Cardiac muscle cell (in vitro differentiated cells and primary cell): ENCODE results near the gene ZNF385C. TPM values are rescaled to one million over a fixed set of nuclear protein-coding genes. Genes with fewer than 3 reads are reported as not detected.
A peak's percentile ranks its signal among the peaks of the same experiment; 100 is the strongest.

Experiments used
- DNase-seq, 2 donors: peaks; one replicate each; pipeline versions ENCODE4 v3.0.0 to v3.0.0-alpha.2; 2010 to 2017; ENCODE audit warnings: low read depth in 1 of 2, low spot score in 1 of 2
- H3K27ac ChIP-seq: fragments of 200-600 bp; sonication (generic); 2 replicates; pipeline ENCODE4 v1.5.1; 2016
- H3K27me3 ChIP-seq: fragments of 200-600 bp; sonication (generic); 2 replicates; pipeline ENCODE4 v1.6.0; 2016; ENCODE audit warnings: control low read depth
- H3K36me3 ChIP-seq: fragments of 200-600 bp; sonication (generic); 2 replicates; pipeline ENCODE4 v1.5.1; 2016; ENCODE audit warnings: control low read depth
- H3K4me1 ChIP-seq: fragments of 200-600 bp; sonication (generic); 2 replicates; pipeline ENCODE4 v1.8.1; 2017; ENCODE audit warnings: low read depth, mild to moderate bottlenecking, mixed run types
- H3K4me3 ChIP-seq: fragments of 200-600 bp; sonication (generic); 2 replicates; pipeline ENCODE4 v1.5.1; 2016; ENCODE audit warnings: mild to moderate bottlenecking
- H3K9me3 ChIP-seq: fragments of 200-600 bp; sonication (generic); 2 replicates; pipeline ENCODE4 v1.5.1; 2017; ENCODE audit warnings: low read depth, mild to moderate bottlenecking, control low read depth
- polyA plus RNA-seq: library from polyadenylated mRNA; unstranded; fragments of >200 nt; fragmentation: Nextera tagmentation; extraction: Ambion mirVana; gene quantifications from 2 replicates; pipeline ENCODE4 v1.2.1, GENCODE V29; 2016
- total RNA-seq: library from RNA; depleted of rRNA; stranded (reverse); fragments of >200 nt; gene quantifications from 2 replicates; pipeline ENCODE4 v1.2.3, GENCODE V29; 2016
- TF ChIP-seq, protein P1 (sequence below): IDR thresholded peaks from 2 replicates; pipeline ENCODE4 v1.5.1; 2012; ENCODE audit warnings: low read depth, mild to moderate bottlenecking, low read length

The ZNF385C gene
- total and polyA plus RNA-seq, 2 experiments from 2014 or later: 2.1 to 3.0 TPM

GRCh38 chr17:42071810-42072209 lies 26.5 kb downstream of the ZNF385C start:
- Histone ChIP-seq H3K27me3 (peaks cover 18% of the 10 kb centered on the region), H3K4me1 (no peaks in the 10 kb centered on the region), H3K9me3 (no peaks in the 10 kb centered on the region), H3K27ac (no peak overlapping the region), H3K36me3 (no peaks in the 10 kb centered on the region), H3K4me3 (peak overlapping the region; percentile 30)
- no peak for DNase-seq
- TF ChIP-seq, protein P1, sequence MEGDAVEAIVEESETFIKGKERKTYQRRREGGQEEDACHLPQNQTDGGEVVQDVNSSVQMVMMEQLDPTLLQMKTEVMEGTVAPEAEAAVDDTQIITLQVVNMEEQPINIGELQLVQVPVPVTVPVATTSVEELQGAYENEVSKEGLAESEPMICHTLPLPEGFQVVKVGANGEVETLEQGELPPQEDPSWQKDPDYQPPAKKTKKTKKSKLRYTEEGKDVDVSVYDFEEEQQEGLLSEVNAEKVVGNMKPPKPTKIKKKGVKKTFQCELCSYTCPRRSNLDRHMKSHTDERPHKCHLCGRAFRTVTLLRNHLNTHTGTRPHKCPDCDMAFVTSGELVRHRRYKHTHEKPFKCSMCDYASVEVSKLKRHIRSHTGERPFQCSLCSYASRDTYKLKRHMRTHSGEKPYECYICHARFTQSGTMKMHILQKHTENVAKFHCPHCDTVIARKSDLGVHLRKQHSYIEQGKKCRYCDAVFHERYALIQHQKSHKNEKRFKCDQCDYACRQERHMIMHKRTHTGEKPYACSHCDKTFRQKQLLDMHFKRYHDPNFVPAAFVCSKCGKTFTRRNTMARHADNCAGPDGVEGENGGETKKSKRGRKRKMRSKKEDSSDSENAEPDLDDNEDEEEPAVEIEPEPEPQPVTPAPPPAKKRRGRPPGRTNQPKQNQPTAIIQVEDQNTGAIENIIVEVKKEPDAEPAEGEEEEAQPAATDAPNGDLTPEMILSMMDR: no peak

GRCh38 chr17:42068979-42069378 lies 29.3 kb downstream of the ZNF385C start:
- no peaks in the 10 kb centered on the region for H3K9me3 ChIP-seq
- no peak overlapping the region for H3K4me3 ChIP-seq
- H3K4me1 ChIP-seq: no peaks in the 10 kb centered on the region
- DNase-seq: no peak
- no peaks in the 10 kb centered on the region for H3K36me3 ChIP-seq
- no peak overlapping the region for H3K27ac ChIP-seq
- TF ChIP-seq, protein P1: no peak
- peaks cover 18% of the 10 kb centered on the region for H3K27me3 ChIP-seq

DNA sequence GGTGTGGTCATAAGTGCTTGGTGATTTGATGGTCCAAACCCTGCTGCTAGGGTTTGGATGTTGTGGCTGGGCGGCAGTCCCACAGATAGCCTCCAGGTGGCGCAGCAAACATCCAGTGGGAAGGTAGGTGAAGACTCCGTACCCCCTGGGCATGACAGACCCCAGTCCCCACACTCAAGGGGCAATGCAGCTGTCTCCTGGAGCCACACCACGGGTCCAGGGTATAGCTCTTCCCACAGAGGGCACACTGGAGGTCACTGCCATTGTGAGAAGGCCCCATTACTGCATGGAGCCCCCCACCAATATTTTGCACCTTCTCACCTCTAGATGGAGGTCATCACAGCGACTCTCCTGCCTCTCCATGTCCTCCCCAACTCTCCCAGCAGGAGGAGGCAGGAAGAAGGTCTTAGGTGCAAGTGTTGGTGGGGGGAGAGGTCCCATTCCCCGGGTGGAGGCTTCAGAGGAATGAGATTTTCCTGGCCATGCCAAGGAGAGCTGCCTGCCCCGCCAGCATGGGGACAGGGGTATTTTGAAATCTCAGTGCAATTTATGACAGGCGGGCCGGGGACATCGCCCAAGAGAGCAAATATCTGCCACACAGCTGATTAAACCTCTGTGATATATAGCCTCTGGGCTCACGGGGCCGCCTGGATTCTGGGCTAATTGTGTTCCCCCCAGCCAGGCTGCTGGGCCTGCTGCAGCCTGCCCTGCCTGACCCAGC lies 30.7 kb downstream of the ZNF385C start:
- no peak overlapping the region for H3K27ac ChIP-seq
- H3K27me3 ChIP-seq: peaks cover 12% of the 10 kb centered on the region
- H3K36me3 ChIP-seq: no peaks in the 10 kb centered on the region
- no peaks in the 10 kb centered on the region for H3K9me3 ChIP-seq
- no peak overlapping the region for H3K4me3 ChIP-seq
- peaks cover 4% of the 10 kb centered on the region for H3K4me1 ChIP-seq
- peak; percentile 56 to 68 for DNase-seq
- TF ChIP-seq, protein P1: peak; percentile 96

DNA sequence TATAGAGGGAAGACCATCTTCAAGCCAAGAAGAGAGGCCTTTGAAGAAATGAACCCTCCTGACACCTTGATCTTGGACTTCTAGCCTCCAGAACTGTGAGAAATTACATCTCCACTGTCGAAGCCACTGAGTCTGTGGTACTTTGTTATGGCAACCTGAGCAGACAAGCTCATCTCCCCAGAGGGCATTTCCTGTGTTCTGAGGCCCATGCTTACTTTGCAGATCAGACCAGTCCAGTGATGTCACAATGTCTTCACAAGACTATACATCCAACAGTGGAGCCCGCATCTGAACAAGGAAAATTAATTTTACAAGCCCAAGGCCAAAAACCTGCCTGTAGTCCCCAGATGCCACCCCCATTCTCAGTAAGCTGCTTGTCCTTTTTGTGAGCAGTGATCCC lies 33.1 kb downstream of the ZNF385C start:
- no peak overlapping the region for H3K27ac ChIP-seq
- H3K36me3 ChIP-seq: no peaks in the 10 kb centered on the region
- peaks cover 4% of the 10 kb centered on the region for H3K4me1 ChIP-seq
- TF ChIP-seq, protein P1: no peak
- H3K27me3 ChIP-seq: no peaks in the 10 kb centered on the region
- H3K4me3 ChIP-seq: no peak overlapping the region
- no peaks in the 10 kb centered on the region for H3K9me3 ChIP-seq
- DNase-seq: no peak

DNA sequence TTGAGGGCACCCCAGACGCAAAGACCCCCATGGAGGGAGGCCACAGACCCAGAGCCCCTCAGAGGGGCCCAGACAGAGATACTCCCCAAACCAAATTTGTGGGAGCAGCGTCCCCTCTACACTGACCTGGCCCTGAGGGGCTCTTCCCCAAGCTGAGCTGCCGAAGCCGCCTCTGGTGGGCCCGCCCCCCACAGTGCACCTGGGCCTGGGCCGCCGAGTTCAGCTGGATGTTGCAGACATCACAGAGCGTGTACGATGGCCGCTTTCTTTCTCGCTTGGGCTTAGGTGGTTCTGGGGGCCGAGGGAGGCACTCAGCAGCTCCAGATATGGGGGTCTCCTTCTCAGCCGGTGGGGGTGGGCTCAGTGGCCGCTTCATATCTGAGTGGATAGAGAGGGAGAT lies 35.6 kb downstream of the ZNF385C start:
- TF ChIP-seq, protein P1: no peak
- H3K27me3 ChIP-seq: no peaks in the 10 kb centered on the region

More for the DNA sequence above, 35.6 kb downstream of the ZNF385C start:
- Histone ChIP-seq H3K36me3 (no peaks in the 10 kb centered on the region), H3K4me3 (no peak overlapping the region), H3K27ac (no peak overlapping the region), H3K4me1 (peaks cover 4% of the 10 kb centered on the region), H3K9me3 (no peaks in the 10 kb centered on the region)
- no peak for DNase-seq
